ENCODE results near the gene RAVER1. TPM values are rescaled to one million over a fixed set of nuclear protein-coding genes. Genes with fewer than 3 reads are reported as not detected.

RAVER1 gene
- total and polyA plus RNA-seq, 2 donors (not counting 3 experiments of a cell fraction or from before 2014, with no cell fraction given), result 5.2 to 47.6 TPM

- intact Hi-C loops (cut with micrococcal nuclease), result no loop called here
Observed at GRCh38 chr19:10295847-10296591, 37.3 kb downstream of the RAVER1 start.

More at GRCh38 chr19:10295847-10296591, 37.3 kb downstream of the RAVER1 start:
- H3K4me1 ChIP-seq (ENCODE audit: control insufficient read depth, extremely low read depth, insufficient read depth, low read length), result peaks cover 8% of the 10 kb centered on the region
- H3K27me3 ChIP-seq (ENCODE audit: control insufficient read depth in 2 of 2, insufficient read depth in 2 of 2, low read length in 2 of 2), result peaks cover 42 to 52% of the 10 kb centered on the region in 2 experiments
- no peak overlapping the region for H2AFZ ChIP-seq (ENCODE audit: low read depth, low read length)
- no peaks in the 10 kb centered on the region for H4K20me1 ChIP-seq (replicated peaks; ENCODE audit: control insufficient read depth, extremely low read depth, insufficient read depth, low read length)
- POLR2A ChIA-PET, result no interaction called here
- H3K79me2 ChIP-seq (ENCODE audit: control insufficient read depth, insufficient read depth, low read length), result no peaks in the 10 kb centered on the region
- CTCF ChIA-PET, result interaction anchor here (1.2 kb wide), 2 partner anchors 25 to 37 kb away, joined by 3 to 4 read pairs; partner anchors contain the start of gene ICAM1
- no peaks in the 10 kb centered on the region for H3K9me1 ChIP-seq (replicated peaks; ENCODE audit: control insufficient read depth, extremely low read depth, insufficient read depth, low read length)
- TF ChIP-seq GATA2 (IDR thresholded peaks at IDR 0.05; ENCODE audit: insufficient read depth, insufficient read length, low read depth, low read length) (no peak), MAX (IDR thresholded peaks at IDR 0.05; ENCODE audit: insufficient read depth, insufficient read length) (no peak), POLR2AphosphoS5 (IDR thresholded peaks at IDR 0.05; ENCODE audit: insufficient read depth, low read depth, low read length) (no peak), EZH2 (IDR thresholded peaks at IDR 0.05; ENCODE audit: borderline replicate concordance, low read depth, low read length, severe bottlenecking) (no peak), JUN (IDR thresholded peaks at IDR 0.05; ENCODE audit: borderline replicate concordance, insufficient read depth, insufficient read length, low read depth) (no peak), MYC (IDR thresholded peaks at IDR 0.05; ENCODE audit: low read depth, low read length) (no peak), FOS (IDR thresholded peaks at IDR 0.05; ENCODE audit: borderline replicate concordance, insufficient read depth, low read length) (no peak), CTCF (IDR thresholded peaks at IDR 0.05; ENCODE audit: extremely low read depth in 1 of 2, insufficient read depth in 1 of 2, low read depth in 1 of 2, low read length in 2 of 2) (no peak), POLR2A (IDR thresholded peaks at IDR 0.05; ENCODE audit: low read depth, low read length) (no peak)
- H3K36me3 ChIP-seq (ENCODE audit: control insufficient read depth in 2 of 2, extremely low read depth in 1 of 2, insufficient read depth in 2 of 2, low read length in 2 of 2), result no peaks in the 10 kb centered on the region
- no peak overlapping the region for H3K4me2 ChIP-seq (ENCODE audit: insufficient read depth, low read length)
- no peak for DNase-seq (ENCODE audit: low read depth, low spot score)
- H3K27ac ChIP-seq (ENCODE audit: insufficient read depth, low read depth, low read length), result no peak overlapping the region
- dilution Hi-C loops (cut with MboI; ENCODE audit: extremely low pct_ligation_motif_present, low sequenced_read_pairs), result no loop called here
- no peaks in the 10 kb centered on the region for H3K9me3 ChIP-seq (replicated peaks; ENCODE audit: control insufficient read depth, insufficient read depth, low read length)
- BruUV-seq (replicated peaks), result no TSS peak
- FAIRE-seq, result no peak
- H3K4me3 ChIP-seq (replicated peaks in 1 of 3; ENCODE audit: insufficient read depth in 1 of 3, low read depth in 1 of 3, low read length in 3 of 3), result no peak overlapping the region
- H3K9ac ChIP-seq (replicated peaks; ENCODE audit: extremely low read depth, insufficient read depth, low read length), result no peak overlapping the region

Measured in endothelial cell of umbilical vein (primary cell).